ENCODE data around the gene SPATS2L.

SPATS2L gene

DNA sequence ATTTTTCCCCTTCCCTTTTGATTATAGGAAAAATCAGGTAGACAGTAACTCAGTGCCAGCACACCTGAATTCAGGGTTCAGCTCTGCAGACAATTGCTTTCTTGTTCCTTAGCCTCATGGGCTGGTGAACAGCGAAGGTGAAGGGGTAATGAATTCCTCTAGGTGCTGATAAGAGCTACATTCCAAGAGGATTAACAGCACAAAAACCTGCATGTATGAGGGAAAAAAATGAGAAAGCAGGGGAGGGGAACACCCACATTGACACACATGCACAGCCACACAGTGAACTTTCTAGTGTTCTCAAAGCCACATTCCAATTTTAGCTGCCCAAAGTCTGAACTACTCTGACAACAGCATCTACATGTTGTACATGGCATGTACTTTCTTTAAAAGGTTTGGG is 46.1 kb downstream of the SPATS2L start:
- DNase-seq = no peak

DNA sequence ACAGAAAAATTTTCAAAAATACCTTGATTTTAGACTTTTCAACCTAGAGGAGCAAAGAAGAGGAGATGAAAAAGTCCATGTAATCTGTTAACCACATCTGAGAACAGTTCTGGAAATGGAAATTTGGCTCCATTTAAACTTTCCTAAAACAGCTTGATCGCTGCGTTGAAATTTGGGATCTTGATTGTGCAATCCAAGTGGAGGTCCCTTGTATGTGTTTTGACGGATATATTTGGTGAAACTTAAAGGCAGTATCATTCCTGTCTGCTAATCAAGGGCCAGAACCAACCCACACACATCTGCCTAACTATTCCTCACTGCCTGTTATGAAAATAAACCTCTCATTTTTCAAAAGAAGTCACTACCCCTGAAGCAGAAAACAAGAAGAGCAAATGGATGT is 46.6 kb downstream of the SPATS2L start:
- no peak for DNase-seq

DNA sequence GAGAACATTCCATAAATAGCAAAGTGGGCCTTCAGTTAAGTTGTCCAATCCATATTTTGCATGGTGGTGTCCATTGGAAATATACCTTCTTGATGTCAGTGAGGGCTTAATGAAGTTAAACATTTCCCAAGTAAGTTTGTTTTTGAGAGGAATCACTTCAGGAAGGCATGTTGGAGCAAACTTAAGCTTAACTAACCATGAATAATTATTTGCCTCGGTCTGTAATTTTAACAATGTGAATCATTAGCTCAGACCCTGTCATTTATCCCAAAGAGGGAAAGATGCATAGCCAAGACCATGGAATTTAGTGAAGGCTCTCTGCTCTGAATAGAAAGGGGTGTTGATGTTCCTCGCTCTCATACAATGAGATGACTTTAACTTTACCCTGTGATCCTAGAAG is 47.4 kb downstream of the SPATS2L start:
- DNase-seq = no peak

DNA sequence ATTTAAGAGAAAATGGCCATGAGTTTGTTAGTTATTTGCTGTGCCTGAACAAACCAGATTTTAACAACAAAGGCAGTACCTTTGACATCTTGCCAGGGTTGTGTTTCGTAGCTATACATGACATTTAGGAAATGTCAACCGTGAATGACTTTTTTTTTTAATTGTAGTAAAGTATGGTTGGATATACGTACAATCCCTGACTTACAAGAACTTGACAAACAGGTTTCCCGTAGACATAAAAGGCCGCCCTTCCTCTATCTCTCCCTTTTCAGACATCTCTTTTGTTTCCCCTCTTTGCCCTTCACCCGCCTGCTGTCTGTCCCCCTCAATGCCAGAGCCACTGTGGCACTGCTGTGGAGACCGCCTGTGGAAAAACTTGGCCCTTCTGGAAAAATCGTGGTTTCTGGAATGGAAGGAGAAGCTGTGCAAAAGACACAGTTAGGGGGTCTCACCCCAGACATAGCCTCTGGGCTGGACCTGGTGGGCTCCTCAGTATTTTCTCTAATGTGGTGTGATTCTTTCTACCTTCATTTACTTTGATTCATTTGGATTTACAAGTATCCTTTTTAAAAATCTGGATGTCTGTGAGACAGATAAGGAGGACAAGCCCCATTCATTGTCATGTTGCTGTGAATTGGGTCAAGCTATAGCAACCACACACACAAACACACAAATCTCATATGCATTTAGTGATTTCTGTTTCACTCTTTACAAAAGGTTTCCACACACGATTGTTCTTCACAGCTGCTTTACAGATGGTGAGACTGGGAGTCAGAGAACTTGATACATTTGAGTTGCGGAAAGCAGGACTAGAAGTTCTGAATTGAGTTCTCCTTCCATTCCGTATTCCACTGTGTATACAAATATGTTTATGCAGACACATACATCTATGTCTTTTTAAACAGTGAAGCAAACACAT is 48.6 kb downstream of the SPATS2L start:
- no peak for DNase-seq

DNA sequence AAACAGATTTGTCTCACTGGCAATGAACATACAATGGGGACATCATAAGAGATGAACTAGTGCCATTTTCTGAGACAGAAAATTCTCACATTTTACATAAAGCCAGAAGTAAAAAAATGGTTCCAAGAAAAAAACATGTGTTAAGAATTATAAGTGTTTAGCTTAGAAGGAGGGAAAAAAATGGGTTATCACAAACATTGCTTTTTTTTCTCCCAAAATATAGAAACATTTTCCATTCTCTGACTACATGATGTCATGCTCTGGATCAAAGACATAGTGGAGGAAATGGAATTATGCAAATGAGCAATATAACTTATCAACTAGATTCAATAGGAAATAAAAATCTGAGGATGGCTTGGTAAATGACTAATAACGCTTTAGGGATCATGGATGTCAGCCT is 49.8 kb downstream of the SPATS2L start:
- no peak for DNase-seq

DNA sequence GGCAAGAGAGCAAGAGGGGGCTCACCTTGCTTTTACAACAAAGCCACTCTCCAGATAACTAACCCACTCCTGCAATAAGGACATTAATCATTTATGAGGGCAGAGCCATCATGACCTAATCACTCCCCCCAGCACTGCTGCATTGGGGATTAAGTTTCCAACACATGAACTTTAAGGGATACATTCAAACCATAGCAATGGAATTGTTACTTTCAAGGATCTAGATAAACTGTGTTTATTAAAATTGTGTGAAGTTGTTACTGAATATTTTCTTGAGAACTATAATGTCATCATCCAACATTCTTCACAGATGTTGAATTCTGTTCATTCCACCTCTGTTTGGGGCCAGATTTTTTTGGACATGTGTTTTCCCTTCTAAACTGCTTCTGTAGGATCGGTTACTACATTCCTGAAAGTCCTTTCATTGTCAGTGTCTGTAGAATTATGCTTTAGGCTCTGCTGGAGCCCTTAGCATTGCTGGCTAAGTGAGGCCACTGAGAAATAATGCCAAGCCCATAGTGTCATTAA is 50.4 kb downstream of the SPATS2L start:
- DNase-seq = no peak

DNA sequence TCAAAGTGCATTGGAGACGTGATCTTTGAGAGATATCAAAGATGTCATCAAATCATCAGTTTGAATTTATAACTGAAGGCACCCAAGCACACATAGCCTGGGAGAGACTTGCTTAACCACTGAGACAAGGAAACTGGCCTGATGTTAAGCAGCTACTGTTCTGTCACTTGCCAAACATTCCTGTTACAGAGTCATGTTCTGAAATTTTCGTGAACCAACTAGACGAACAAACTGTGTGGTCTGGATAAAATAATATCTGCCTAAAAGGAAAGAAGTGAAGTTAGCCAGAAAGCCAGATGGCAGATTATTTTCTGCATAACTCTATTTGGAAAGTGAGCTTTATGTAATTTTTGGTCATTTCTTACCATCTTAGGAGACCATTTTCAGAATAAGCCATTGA is 51.4 kb downstream of the SPATS2L start:
- no peak for DNase-seq

DNA sequence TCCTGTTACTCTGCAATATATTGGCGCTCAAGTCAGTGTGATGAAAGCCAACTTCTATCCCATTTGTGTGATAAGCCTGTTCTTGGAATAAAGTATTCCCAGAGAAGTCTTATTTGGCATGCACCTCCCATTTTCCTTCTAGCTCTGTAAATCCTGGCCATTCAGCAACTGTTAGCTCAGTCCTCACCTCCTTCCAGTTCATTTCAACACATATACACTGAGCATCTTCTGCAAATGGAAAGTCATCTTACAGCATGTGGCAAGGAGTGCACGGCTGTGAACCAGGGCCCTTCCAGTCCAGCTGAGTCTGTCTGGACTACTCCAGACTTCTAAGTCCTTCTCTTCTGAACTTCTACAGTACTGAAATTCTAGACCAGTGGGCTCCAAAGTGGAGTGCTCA is 53.1 kb downstream of the SPATS2L start:
- no peak for DNase-seq

DNA sequence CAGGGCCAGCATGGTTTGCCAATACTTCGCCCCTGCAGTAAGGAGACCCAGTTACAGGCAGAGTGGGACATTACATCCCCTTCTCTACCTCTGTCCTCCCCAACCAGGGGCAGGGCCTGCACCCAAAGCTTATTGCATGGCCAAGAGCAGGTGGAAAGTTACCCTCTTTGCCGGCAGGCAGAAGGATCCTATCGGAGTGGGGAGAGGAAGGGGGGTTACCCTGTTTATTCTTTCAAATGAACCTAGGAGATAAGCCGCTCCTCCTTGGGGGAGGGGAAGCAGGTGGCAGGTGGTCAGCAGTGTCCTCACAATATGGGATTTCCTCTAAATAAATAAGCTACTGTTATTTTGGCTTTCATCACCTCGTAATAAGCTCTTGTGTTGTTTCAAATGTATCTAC is 53.9 kb downstream of the SPATS2L start:
- DNase-seq = no peak

DNA sequence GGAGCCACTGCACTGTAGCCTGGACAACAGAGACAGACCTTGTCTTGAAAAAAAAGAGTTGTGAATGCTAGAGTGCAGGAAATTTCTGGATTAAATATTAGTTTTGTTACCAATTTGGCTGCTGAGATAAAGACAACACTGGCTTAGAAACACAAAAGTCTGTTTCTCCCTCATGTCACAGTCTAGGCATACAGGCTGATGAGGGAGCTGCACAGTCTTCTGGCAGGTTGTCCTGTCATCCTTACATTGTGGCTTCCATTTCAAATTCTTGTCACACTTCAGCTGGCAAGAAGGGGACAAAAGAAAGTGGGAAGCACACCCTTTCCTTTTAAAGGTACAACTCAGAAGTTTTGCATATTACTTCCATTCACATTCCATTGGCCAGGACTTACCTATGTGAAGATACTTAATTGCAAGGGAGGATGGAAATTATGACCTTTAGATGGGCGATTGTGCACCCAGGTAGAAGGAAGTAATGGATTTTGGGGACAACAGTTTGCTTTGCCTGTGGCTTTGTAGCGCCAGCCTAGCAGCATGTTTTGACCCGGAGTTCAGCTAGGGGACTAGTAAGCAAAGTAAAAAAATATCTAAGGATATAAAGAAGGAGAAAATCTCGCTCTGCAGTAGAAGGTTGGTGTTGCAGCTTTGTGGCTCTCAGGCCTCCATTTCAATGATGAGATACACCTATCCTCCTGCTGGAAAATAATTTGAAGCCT is 55.9 kb downstream of the SPATS2L start:
- DNase-seq = no peak

DNA sequence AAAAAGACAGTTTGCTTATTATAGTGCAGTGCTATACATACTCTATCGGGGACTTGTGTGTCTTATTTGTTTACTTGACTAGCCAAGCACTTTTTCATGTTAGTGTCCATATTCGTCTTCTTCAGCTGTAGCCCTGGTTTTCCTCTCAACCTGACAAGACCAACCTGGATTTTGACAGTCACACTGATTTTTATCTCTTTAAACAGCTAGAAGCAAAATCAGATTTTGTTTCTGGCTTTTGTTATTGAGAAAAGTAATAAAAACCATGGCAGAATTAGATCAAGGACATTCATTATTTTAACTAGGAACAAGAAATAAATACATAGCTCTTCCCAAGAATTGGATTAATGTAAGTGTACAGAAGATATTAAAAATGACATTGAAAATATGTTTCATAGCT is 56.8 kb downstream of the SPATS2L start:
- DNase-seq = no peak

DNA sequence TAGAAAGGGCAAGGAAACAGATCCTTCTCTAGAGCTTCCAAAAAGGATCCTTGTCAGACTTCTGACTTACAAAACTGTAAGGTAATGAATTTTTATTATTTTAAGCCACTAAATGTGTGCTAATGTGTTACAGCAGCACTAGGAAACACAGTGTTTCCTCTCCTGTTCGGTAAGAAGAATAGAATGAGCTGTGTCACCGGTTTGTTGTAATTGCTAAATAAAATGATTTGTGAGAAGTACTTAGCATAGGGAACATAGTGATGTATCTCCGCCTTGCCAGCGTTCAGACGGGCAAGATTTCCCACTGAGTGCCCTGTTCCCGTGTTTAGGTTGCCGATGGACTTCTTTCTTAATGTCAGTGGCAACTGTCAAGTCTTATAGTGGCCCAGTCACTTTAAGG is 57.6 kb downstream of the SPATS2L start:
- no peak for DNase-seq

DNA sequence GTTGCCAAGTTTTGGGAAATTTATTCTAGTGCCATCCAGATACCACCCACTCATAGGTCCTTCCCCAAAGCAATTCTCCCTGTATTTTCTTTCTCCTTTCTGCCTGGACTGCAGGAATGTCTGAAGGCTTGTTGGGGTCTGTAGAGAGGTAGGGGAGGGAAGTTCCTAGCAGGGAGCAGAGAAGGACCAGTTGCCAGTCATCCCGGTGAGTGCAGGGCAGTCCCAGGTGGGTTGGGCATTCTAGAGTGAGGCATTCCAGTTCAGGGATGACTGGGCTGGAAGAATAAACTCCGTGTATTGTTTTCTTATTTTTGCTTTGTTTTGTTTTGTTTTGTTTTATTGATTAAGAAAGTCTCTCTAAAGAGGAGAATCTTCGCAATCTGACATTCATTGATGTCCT is 58.1 kb downstream of the SPATS2L start:
- DNase-seq = no peak

DNA sequence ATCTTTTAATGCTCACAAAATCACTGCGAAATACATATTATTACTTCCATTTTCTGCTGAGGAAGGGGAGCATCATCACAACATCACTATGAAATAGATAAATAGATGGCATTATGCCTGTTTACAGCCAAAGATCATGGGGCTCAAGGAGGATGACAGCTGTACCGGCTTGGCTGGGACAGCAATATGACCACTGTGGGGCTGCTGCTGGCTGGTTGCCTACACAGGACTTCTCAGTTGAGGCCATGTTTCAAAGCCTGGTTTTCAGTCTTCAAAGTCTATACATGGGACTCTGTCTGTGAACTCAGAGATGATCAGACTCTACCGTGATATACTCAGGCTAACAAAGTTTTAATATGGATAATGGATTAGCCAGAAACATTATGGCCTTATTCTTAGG is 58.7 kb downstream of the SPATS2L start:
- no peak for DNase-seq

DNA sequence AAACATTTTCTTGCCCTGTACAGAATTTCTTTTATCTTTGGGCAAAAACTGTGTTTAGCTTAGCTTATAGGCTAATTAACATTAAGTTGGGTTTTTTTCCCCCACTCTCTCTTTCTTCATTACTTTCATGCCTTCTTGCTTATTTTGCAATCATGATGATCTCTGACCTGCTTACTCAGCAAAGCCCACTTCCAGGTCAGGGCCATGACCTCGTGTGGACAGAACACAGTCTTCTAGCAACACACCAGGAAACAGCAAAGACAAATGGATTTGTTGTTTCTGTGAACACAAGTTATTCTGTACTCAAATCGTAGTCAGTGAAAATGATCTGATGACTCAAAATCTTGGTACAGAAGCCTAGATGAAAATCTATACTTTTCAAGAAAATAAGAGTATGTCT is 60.7 kb downstream of the SPATS2L start:
- DNase-seq = no peak

DNA sequence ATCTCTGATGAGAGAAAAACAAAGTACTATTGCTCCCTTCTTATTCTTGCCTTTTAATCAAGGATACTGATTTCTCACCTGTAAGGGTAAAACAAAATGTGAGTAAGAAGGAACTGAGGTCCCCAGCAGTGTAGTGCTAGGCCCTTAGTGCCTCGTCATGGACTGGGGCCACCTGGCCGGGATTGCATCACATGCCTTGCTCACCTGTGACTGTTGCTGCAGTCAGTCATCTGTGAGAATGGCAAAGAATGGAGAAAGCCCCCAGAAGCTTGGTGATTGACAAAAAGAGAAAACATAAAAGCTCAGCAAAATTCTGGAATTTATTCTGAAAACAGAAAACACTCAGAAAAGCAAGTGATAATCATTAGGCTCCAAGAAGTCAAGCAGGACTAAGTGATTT is 63.4 kb downstream of the SPATS2L start:
- DNase-seq = no peak

DNA sequence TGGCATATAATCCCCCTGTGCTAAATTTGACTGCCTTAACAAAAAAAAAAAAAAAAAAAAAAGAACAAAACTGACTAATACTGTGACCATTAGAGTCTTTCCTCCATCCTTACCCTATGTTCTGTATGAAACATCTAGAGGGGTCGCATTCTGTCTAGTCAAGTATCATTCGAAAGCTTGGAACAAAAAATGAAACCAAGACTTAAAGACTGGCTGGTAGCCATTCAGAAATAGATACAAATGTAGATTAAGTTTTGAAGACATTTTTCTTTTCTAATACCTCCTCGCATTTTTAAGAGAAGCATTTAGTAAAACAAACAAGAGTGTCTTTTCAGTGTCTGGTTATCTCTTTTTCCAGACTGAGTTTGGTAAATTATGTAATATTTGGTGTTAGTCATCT is 66.7 kb downstream of the SPATS2L start:
- no peak for DNase-seq

DNA sequence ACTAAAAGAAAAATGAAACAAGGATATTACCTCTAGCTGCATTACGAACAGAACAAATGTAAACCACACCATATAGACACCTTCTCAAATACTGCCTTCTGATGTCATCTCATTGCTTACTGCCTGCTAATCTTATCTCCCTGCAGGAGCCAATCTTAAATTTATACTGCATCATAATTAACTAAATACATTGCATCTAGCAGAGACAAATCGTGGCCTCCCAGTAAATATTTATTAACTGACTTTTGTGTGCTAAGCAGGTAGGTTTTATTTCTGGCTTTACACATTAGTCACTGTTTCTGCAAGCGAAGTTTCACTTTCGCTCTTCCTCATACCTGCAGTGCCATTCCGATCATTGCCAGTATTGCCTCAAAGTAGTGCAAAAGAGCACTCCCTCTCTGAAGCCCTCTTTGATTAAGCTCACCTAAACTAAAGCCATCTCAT is 67.5 kb downstream of the SPATS2L start:
- no peak for DNase-seq

DNA sequence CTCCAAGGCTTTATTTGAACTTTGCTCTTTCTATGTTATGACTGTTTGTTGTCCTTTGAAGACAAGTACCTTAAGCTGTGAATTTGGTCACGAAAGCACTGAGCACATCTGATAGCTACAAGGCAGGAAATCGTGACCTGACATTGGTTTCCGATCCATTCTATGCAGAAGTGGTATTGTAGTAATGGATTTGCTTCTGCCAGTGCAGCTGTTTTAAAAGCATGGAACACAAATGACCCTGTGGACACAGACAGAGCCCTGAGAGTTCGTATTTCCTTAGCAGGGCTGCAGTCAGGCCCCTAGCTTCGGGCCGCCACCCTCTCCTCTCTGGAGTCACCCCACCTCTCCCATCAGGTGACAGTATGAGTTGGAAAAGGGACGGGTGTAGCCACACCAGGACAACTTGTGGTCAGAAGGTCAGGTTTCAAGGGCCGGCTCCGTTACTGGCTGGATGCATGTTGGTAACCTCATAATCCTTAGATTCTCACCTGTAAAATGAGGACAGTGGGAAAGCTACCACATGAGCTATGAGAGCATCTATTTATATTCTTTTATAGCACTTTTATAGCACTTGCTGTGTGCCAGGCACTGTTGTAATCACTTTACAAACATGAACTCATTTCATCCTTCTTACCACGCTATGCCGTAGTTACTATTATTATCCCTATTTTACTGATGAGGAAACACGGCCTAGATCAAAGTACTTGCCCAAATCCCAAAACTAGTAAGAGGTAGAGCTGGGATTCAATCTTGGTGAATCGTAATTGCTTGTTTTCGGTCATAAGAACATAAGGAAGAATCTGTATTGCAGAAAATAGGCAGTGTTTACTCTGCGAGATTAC is 70.2 kb downstream of the SPATS2L start:
- no peak for DNase-seq

DNA sequence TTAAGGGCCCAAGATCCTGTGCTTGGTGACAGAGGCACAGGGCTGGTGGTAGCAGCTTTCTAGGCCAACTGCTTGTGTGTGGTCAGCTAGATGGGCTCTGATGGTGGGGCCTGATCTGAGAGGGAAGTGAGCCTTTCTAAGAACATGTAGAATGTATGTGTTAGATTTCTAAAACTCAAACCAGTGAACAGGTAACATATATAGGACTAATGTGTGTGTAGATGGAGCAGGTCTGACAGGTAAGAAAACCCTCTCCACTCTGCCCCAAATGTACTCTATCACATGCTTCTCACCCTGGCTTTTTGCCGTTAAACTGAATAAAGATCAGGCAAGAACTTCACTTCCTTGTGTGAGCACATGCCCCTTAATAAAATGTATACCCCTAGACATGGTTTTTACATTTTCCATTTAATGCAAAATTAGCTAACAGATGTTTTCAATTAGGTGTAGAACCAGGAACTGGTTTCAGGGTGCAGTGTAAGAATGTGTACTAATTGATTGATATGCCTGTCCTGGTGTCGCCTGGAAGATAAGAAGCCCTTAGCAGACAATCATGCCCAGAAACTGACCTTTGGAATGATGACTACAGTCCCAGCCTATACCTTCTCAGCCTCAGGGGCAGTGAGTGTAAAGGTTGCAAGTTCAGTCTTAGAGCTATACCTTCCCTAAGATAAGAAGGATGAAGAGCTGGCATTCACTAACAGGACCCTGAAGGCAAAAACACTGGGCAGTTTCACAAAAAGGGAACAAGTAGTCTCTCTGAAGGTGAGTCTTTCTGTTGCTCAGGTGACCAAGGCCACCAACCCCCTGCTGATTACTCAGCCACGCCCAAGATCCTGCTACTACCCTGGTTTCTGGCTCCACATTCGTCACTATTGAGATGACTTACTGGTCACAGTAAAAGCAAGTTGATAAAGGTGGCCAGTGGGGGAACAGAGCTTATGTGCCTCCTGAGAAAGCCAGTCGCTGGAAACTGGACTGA is 71.2 kb downstream of the SPATS2L start:
- no peak for DNase-seq

DNA sequence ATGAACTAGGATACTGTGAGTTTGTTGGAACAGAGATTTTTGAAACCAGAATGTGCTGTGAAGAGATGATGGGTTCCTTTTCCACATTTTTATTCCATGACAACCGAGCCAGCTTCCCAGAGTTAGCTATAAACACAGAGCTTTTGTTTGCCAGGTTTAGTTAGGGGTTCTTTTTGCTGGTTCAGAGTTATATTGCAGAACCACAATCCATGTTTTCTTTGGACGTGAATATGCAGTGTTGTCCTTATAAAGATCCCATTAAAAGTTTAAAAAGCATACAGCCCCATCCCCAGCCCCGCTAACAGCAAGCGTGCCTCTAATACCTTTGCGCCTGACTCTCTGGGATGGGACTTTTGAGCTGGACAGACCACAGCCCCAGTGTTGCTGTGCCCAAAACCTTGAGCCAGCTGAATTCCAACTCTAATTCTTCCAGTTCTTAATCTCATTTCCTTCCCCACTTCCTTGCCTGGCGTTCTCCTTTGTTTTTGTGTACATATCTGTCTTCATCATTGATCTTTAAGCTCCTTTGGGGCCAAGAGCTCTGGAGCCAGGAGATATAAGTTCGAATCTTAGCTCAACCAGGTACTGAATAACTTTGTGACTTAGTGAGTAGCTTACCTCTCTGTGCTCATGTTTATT is 72.3 kb downstream of the SPATS2L start:
- no peak for DNase-seq
